Nephron progenitor cell (in vitro differentiated cells): ENCODE measurements around the gene OVAAL.
"Not testable (repeated sequence)": the region's sequence is repeated elsewhere in the genome, so short reads cannot be mapped to it uniquely, and the experiment has no call there.

Experiments
- DNase-seq: peaks from one replicate; pipeline ENCODE4 v3.0.0; 2021
- H3K27ac Mint-ChIP-seq: 2 replicates; pipeline ENCODE4 v1.8.0; 2021; ENCODE audit warnings: mild to moderate bottlenecking, moderate library complexity, mixed read lengths
- H3K27me3 Mint-ChIP-seq: 2 replicates; pipeline ENCODE4 v1.8.0; 2021; ENCODE audit warnings: mild to moderate bottlenecking, low read depth, mixed read lengths; ENCODE audit not compliant: poor library complexity
- H3K36me3 Mint-ChIP-seq: 2 replicates; pipeline ENCODE4 v1.8.0; 2021; ENCODE audit warnings: low read depth, mixed read lengths
- H3K4me1 Mint-ChIP-seq: 2 replicates; pipeline ENCODE4 v1.8.0; 2021; ENCODE audit warnings: mixed read lengths
- H3K4me3 Mint-ChIP-seq: 2 replicates; pipeline ENCODE4 v1.8.0; 2021; ENCODE audit warnings: mild to moderate bottlenecking, moderate library complexity, mixed read lengths
- H3K9me3 Mint-ChIP-seq: 2 replicates; pipeline ENCODE4 v1.8.0; 2021; ENCODE audit warnings: mild to moderate bottlenecking, moderate library complexity, mixed read lengths
- CTCF ChIP-seq: fragments of 200-600 bp; sonication (generic); IDR thresholded peaks from 2 replicates; pipeline ENCODE4 v1.5.0; 2021; ENCODE audit warnings: antibody characterized with exemption

The OVAAL gene

GRCh38 chr1:180542113-180542837, 16.5 kb upstream of the OVAAL start:
- peaks cover 23% of the 10 kb centered on the region for H3K4me1 Mint-ChIP-seq
- H3K36me3 Mint-ChIP-seq: no peaks in the 10 kb centered on the region
- peaks cover 10% of the 10 kb centered on the region for H3K27me3 Mint-ChIP-seq
- H3K4me3 Mint-ChIP-seq: no peak overlapping the region
- peak; percentile 10 for DNase-seq
- H3K9me3 Mint-ChIP-seq: no peaks in the 10 kb centered on the region
- H3K27ac Mint-ChIP-seq: no peak overlapping the region
- TF ChIP-seq CTCF: no peak

- Mint-ChIP-seq H3K4me1 (peaks cover 23% of the 10 kb centered on the region), H3K36me3 (no peaks in the 10 kb centered on the region), H3K9me3 (no peaks in the 10 kb centered on the region), H3K27me3 (peaks cover 10% of the 10 kb centered on the region), H3K27ac (no peak overlapping the region), H3K4me3 (no peak overlapping the region)
- DNase-seq: no peak
- TF ChIP-seq CTCF: no peak
These were observed 16.0 kb upstream of the OVAAL start for GRCh38 chr1:180542838-180543145.

GRCh38 chr1:180544050-180544449, 14.7 kb upstream of the OVAAL start:
- Mint-ChIP-seq H3K4me3 (no peak overlapping the region), H3K9me3 (no peaks in the 10 kb centered on the region), H3K27me3 (peaks cover 10% of the 10 kb centered on the region), H3K27ac (no peak overlapping the region), H3K4me1 (peaks cover 27% of the 10 kb centered on the region), H3K36me3 (no peaks in the 10 kb centered on the region)
- TF ChIP-seq CTCF: no peak
- no peak for DNase-seq

GRCh38 chr1:180545991-180546390, 12.8 kb upstream of the OVAAL start:
- Mint-ChIP-seq H3K9me3 (no peaks in the 10 kb centered on the region), H3K4me3 (no peak overlapping the region), H3K36me3 (no peaks in the 10 kb centered on the region), H3K27me3 (peaks cover 7% of the 10 kb centered on the region), H3K4me1 (peaks cover 24% of the 10 kb centered on the region), H3K27ac (no peak overlapping the region)
- no peak for TF ChIP-seq CTCF
- no peak for DNase-seq

- peaks cover 2% of the 10 kb centered on the region for H3K27me3 Mint-ChIP-seq
- no peaks in the 10 kb centered on the region for H3K9me3 Mint-ChIP-seq
- peak overlapping the region; percentile 68 for H3K27ac Mint-ChIP-seq
- H3K4me3 Mint-ChIP-seq: no peak overlapping the region
- DNase-seq: no peak
- H3K36me3 Mint-ChIP-seq: no peaks in the 10 kb centered on the region
- peaks cover 6% of the 10 kb centered on the region for H3K4me1 Mint-ChIP-seq
- no peak for TF ChIP-seq CTCF
These were observed 10.0 kb upstream of the OVAAL start for GRCh38 chr1:180548686-180549317.

GRCh38 chr1:180549770-180550169, 9.0 kb upstream of the OVAAL start:
- not testable (repeated sequence) for H3K4me3 Mint-ChIP-seq, H3K9me3 Mint-ChIP-seq, H3K4me1 Mint-ChIP-seq, H3K27me3 Mint-ChIP-seq, H3K27ac Mint-ChIP-seq, H3K36me3 Mint-ChIP-seq, DNase-seq
